Prostate gland (tissue), 2 donors: ENCODE measurements around the gene KRT23. TPM values are rescaled to one million over a fixed set of nuclear protein-coding genes. Genes with fewer than 3 reads are reported as not detected.

Experiments used
- DNase-seq: peaks from one replicate; pipeline ENCODE4 v3.0.0-alpha.2; 2019; ENCODE audit warnings: low spot score
- H3K27ac ChIP-seq, 2 donors: fragments of 200-600 bp; sonication (generic); 2 replicates each; pipeline ENCODE4 v1.5.1; 2017 to 2019
- H3K27me3 ChIP-seq: fragments of 200-600 bp; sonication (generic); replicated peaks from 2 replicates; pipeline ENCODE4 v1.5.1; 2019; ENCODE audit not compliant: insufficient read depth
- H3K36me3 ChIP-seq, 2 donors: fragments of 200-600 bp; sonication (generic); 1 replicate in 1 of 2; 2 replicates in 1 of 2; pipeline versions ENCODE4 v1.5.1 to v1.8.1; 2017 to 2019
- H3K4me1 ChIP-seq: fragments of 200-600 bp; sonication (generic); replicated peaks from 2 replicates; pipeline ENCODE4 v1.5.1; 2019
- H3K4me3 ChIP-seq, 2 donors: fragments of 200-600 bp; sonication (generic); 2 replicates each; pipeline ENCODE4 v1.5.1; 2017 to 2019
- H3K9me3 ChIP-seq: fragments of 200-600 bp; sonication (generic); 2 replicates; pipeline ENCODE4 v1.5.1; 2017
- CTCF ChIP-seq, 4 experiments: fragments of 200-600 bp in 2 of 4; fragments of 450-650 bp in 2 of 4; sonication (generic) in 2 of 4; IDR thresholded peaks; 1 replicate in 3 of 4; 2 replicates in 1 of 4; pipeline ENCODE4 v1.5.1; 2016 to 2019; ENCODE audit warnings: antibody characterized with exemption in 4 of 4, mild to moderate bottlenecking in 2 of 4, moderate library complexity in 2 of 4
- POLR2A ChIP-seq: fragments of 450-650 bp; IDR thresholded peaks from one replicate; pipeline ENCODE4 v1.6.1; 2016; ENCODE audit warnings: antibody characterized with exemption, mild to moderate bottlenecking
- POLR2AphosphoS5 ChIP-seq: sonication (generic); formaldehyde crosslinking; IDR thresholded peaks from one replicate; pipeline ENCODE4 v1.6.1; 2017; ENCODE audit warnings: antibody characterized with exemption
- WGBS: methylation state at CpG from one replicate; pipeline ENCODE4 v1.1.5; 2018; 5-methylcytosine and 5-hydroxymethylcytosine counted together
- intact Hi-C: fragments of 100-400 bp; cut with DNase I; formaldehyde crosslinking; loops from one replicate; pipeline ENCODE4 v1.14.2; 2022
- total RNA-seq, 2 donors: library from RNA; depleted of rRNA; stranded (reverse); fragments of >200 nt; gene quantifications; one replicate each; pipeline ENCODE4 v1.1.0, GENCODE V29; 2016

The KRT23 gene
- total RNA-seq, 2 donors from 2014 or later = 19.6 to 38.9 TPM

- DNase-seq = no peak
- Histone ChIP-seq H3K4me3 (no peak overlapping the region), H3K27me3 (no peaks in the 10 kb centered on the region), H3K27ac (no peak overlapping the region), H3K36me3 (no peaks in the 10 kb centered on the region), H3K4me1 (no peaks in the 10 kb centered on the region), H3K9me3 (no peaks in the 10 kb centered on the region)
- TF ChIP-seq CTCF (IDR thresholded peaks at IDR 0.05) = no peak
- TF ChIP-seq POLR2A = no peak
- TF ChIP-seq POLR2AphosphoS5 = no peak
- intact Hi-C loops = no loop called here
- 77% methylated on average over 3 of the region's 3 CpGs for WGBS
These were observed 23.2 kb downstream of the KRT23 start for GRCh38 chr17:40914075-40914855.

DNA sequence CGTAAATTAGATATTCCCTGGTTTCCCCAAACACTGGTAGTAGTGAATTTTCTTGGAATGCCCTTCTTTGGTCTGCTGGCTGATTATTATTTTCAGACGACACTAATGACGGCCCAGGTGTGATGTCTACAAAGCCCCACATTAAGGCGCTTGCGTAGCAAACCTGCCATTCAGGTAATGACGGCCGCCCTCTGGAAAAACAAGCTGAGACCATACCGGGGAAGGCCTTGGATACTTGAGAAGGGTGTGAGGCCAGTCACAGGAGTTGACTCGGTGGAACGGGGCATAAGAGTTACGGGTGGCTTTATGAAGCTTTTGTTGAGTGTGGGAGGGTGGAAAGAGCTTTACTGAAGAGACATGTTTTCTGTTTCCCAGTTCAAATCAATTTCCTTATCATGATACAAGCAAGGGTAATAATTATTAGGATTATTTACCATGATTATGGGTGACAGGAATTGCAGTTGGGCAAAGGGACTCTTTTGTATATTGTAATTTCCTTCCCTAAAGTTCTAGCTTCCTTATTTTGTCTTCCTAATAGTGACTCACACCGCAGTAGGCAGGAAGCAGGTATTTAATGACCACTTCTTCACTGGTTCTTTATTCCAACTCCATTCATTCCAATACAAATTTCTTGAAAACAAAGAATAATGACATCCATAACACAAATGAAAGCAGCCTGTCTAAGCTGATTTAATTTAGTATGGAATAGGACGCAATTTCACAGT is 24.8 kb downstream of the KRT23 start:
- Histone ChIP-seq H3K27me3 (no peaks in the 10 kb centered on the region), H3K27ac (no peak overlapping the region), H3K9me3 (no peaks in the 10 kb centered on the region), H3K36me3 (no peaks in the 10 kb centered on the region), H3K4me3 (no peak overlapping the region), H3K4me1 (no peaks in the 10 kb centered on the region)
- 89% methylated on average over 13 of the region's 13 CpGs for WGBS
- intact Hi-C loops = no loop called here
- TF ChIP-seq POLR2A (no peak), POLR2AphosphoS5 (no peak), CTCF (IDR thresholded peaks at IDR 0.05) (no peak)
- no peak for DNase-seq

DNA sequence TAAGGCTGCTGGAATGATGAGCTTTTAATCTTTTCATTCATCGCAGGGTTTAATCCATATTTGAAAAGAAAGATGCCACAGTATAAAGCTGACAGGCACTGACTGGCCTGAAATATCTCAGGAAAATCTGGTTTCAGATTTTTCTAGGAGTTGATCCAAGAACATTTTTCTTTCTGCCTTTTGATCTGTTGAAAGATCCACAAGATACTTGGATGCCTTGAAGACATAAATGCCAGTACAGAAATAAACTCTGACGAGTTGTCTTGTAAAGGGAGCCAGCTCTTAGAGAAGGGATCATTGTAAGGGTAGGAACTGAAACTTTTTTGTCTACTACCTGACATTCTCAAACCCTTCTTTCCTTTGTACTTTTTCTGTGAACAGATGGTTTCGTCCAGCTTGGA is 27.0 kb downstream of the KRT23 start:
- Histone ChIP-seq H3K36me3 (no peaks in the 10 kb centered on the region), H3K4me1 (no peaks in the 10 kb centered on the region), H3K4me3 (no peak overlapping the region), H3K9me3 (no peaks in the 10 kb centered on the region), H3K27me3 (no peaks in the 10 kb centered on the region), H3K27ac (peak overlapping the region; percentile 72 to 81)
- TF ChIP-seq CTCF (IDR thresholded peaks at IDR 0.05) = no peak
- peak; percentile 86 for TF ChIP-seq POLR2AphosphoS5
- TF ChIP-seq POLR2A = no peak
- WGBS = 7% methylated on average over 3 of the region's 3 CpGs
- intact Hi-C loops = no loop called here
- DNase-seq = peak; percentile 48

- H3K9me3 ChIP-seq = no peaks in the 10 kb centered on the region
- 12% methylated on average over 4 of the region's 4 CpGs for WGBS
- intact Hi-C loops = loop anchor here (1.0 to 5.0 kb wide), 4 partner anchors 413 to 753 kb away; no protein-coding TSS in a partner anchor
- no peaks in the 10 kb centered on the region for H3K4me1 ChIP-seq
- TF ChIP-seq POLR2AphosphoS5 (peak; percentile 4), CTCF (IDR thresholded peaks at IDR 0.05) (no peak)
- no peaks in the 10 kb centered on the region for H3K27me3 ChIP-seq
- DNase-seq = peak; percentile 35
- peak overlapping the region; percentile 72 to 81 for H3K27ac ChIP-seq
- no peaks in the 10 kb centered on the region for H3K36me3 ChIP-seq
- H3K4me3 ChIP-seq = no peak overlapping the region
These were observed 27.7 kb downstream of the KRT23 start for GRCh38 chr17:40909755-40910154.
